Smooth muscle cell (in vitro differentiated cells): ENCODE results near the gene CDC42EP5. TPM values are rescaled to one million over a fixed set of nuclear protein-coding genes. Genes with fewer than 3 reads are reported as not detected.
A peak's percentile ranks its signal among the peaks of the same experiment; 100 is the strongest.

Experiments used
- DNase-seq: peaks from one replicate; lab custom pipeline; 2025; ENCODE audit not compliant: unreplicated experiment; lab: John Stamatoyannopoulos, UW
- H2AFZ ChIP-seq: fragments of 200-600 bp; sonication (generic); 2 replicates; pipeline ENCODE4 v1.6.0; 2016; ENCODE audit warnings: antibody characterized with exemption, low read depth, mild to moderate bottlenecking
- H3F3A ChIP-seq: fragments of 200-600 bp; sonication (generic); 2 replicates; pipeline ENCODE4 v1.6.0; 2017; ENCODE audit warnings: antibody characterized with exemption, low read depth
- H3K27ac ChIP-seq: fragments of 200-600 bp; sonication (generic); 2 replicates; pipeline ENCODE4 v1.5.1; 2016; ENCODE audit warnings: low read depth, mild to moderate bottlenecking
- H3K27me3 ChIP-seq: fragments of 200-600 bp; sonication (generic); 2 replicates; pipeline ENCODE4 v1.6.1; 2016; ENCODE audit warnings: low read depth, mild to moderate bottlenecking
- H3K36me3 ChIP-seq: fragments of 200-600 bp; sonication (generic); 2 replicates; pipeline ENCODE4 v1.5.1; 2016; ENCODE audit warnings: low read depth
- H3K4me1 ChIP-seq: fragments of 200-600 bp; sonication (generic); 2 replicates; pipeline ENCODE4 v1.5.1; 2016; ENCODE audit warnings: low read depth
- H3K4me2 ChIP-seq: fragments of 200-600 bp; sonication (generic); 2 replicates; pipeline ENCODE4 v1.6.0; 2016; ENCODE audit warnings: mild to moderate bottlenecking
- H3K4me3 ChIP-seq: fragments of 200-600 bp; sonication (generic); 2 replicates; pipeline ENCODE4 v1.5.1; 2016; ENCODE audit warnings: mild to moderate bottlenecking
- H3K79me2 ChIP-seq: fragments of 200-600 bp; sonication (generic); 2 replicates; pipeline ENCODE4 v1.6.0; 2016; ENCODE audit warnings: low read depth, mild to moderate bottlenecking
- H3K9ac ChIP-seq: fragments of 200-600 bp; sonication (generic); 2 replicates; pipeline ENCODE4 v1.6.0; 2016; ENCODE audit warnings: low read depth
- H3K9me3 ChIP-seq: fragments of 200-600 bp; sonication (generic); replicated peaks from 2 replicates; pipeline ENCODE4 v1.5.1; 2016; ENCODE audit warnings: low read depth
- H4K20me1 ChIP-seq: fragments of 200-600 bp; sonication (generic); 2 replicates; pipeline ENCODE4 v1.6.0; 2016; ENCODE audit warnings: low read depth
- WGBS: methylation state at CpG from one replicate; pipeline ENCODE4 v1.1.7; 2016; ENCODE audit warnings: low lambda C conversion rate; 5-methylcytosine and 5-hydroxymethylcytosine counted together
- polyA plus RNA-seq: library from polyadenylated mRNA; unstranded; fragments of >200 nt; fragmentation: Nextera tagmentation; extraction: Ambion mirVana; gene quantifications from 2 replicates; pipeline ENCODE4 v1.2.1, GENCODE V29; 2016
- total RNA-seq: library from RNA; depleted of rRNA; stranded (reverse); fragments of >200 nt; gene quantifications from 2 replicates; pipeline ENCODE4 v1.2.3, GENCODE V29; 2014
- TF ChIP-seq, protein P1 (sequence below): fragments of 200-600 bp; sonication (generic); IDR thresholded peaks from 2 replicates; pipeline ENCODE4 v1.5.1; 2017; ENCODE audit warnings: borderline replicate concordance, mild to moderate bottlenecking, antibody characterized with exemption; ENCODE audit not compliant: insufficient read depth, poor library complexity, severe bottlenecking

The CDC42EP5 gene
- total and polyA plus RNA-seq, 2 experiments from 2014 or later, result 33.6 to 99.8 TPM

GRCh38 chr19:54453921-54454780, 18.9 kb downstream of the CDC42EP5 start:
- Histone ChIP-seq H3F3A (peaks cover 7% of the 10 kb centered on the region), H2AFZ (no peak overlapping the region), H3K4me1 (peaks cover 13% of the 10 kb centered on the region), H3K27me3 (no peaks in the 10 kb centered on the region), H3K79me2 (peaks cover 92% of the 10 kb centered on the region), H4K20me1 (peaks cover 99% of the 10 kb centered on the region), H3K9me3 (no peaks in the 10 kb centered on the region), H3K4me3 (no peak overlapping the region), H3K27ac (no peak overlapping the region), H3K4me2 (no peak overlapping the region), H3K9ac (no peak overlapping the region), H3K36me3 (peaks cover 11% of the 10 kb centered on the region)
- WGBS, result 96% methylated on average over 25 of the region's 31 CpGs
- TF ChIP-seq, protein P1, sequence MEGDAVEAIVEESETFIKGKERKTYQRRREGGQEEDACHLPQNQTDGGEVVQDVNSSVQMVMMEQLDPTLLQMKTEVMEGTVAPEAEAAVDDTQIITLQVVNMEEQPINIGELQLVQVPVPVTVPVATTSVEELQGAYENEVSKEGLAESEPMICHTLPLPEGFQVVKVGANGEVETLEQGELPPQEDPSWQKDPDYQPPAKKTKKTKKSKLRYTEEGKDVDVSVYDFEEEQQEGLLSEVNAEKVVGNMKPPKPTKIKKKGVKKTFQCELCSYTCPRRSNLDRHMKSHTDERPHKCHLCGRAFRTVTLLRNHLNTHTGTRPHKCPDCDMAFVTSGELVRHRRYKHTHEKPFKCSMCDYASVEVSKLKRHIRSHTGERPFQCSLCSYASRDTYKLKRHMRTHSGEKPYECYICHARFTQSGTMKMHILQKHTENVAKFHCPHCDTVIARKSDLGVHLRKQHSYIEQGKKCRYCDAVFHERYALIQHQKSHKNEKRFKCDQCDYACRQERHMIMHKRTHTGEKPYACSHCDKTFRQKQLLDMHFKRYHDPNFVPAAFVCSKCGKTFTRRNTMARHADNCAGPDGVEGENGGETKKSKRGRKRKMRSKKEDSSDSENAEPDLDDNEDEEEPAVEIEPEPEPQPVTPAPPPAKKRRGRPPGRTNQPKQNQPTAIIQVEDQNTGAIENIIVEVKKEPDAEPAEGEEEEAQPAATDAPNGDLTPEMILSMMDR, result no peak
- DNase-seq, result no peak

DNA sequence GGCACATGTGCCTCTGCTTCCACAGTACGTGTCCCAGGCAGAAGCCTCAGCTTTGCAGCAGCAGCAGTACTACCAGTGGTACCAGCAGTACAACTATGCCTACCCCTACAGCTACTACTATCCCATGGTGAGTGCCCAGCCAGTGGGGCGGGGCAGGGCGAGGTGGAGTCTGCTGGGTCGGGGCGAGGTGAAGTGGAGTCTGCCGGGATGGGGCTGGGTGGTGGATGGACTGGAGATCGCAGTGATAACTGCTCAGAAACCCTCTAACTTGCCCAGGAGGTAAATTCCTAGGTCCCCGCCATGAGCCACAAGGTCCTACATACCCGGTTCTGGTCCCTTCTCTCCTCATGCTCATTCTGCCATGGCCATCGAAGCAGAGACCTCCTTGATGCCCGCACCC, 20.5 kb downstream of the CDC42EP5 start:
- Histone ChIP-seq H3K9me3 (no peaks in the 10 kb centered on the region), H3K4me1 (peaks cover 14% of the 10 kb centered on the region), H3K9ac (no peak overlapping the region), H3K79me2 (peaks cover 88% of the 10 kb centered on the region), H3F3A (peaks cover 5% of the 10 kb centered on the region), H3K36me3 (peaks cover 11% of the 10 kb centered on the region), H3K27ac (no peak overlapping the region), H3K27me3 (no peaks in the 10 kb centered on the region), H3K4me3 (no peak overlapping the region), H4K20me1 (peaks cover 84% of the 10 kb centered on the region), H2AFZ (no peak overlapping the region), H3K4me2 (no peak overlapping the region)
- DNase-seq, result no peak
- 94% methylated on average over 11 of the region's 11 CpGs for WGBS
- TF ChIP-seq, protein P1, result no peak

DNA sequence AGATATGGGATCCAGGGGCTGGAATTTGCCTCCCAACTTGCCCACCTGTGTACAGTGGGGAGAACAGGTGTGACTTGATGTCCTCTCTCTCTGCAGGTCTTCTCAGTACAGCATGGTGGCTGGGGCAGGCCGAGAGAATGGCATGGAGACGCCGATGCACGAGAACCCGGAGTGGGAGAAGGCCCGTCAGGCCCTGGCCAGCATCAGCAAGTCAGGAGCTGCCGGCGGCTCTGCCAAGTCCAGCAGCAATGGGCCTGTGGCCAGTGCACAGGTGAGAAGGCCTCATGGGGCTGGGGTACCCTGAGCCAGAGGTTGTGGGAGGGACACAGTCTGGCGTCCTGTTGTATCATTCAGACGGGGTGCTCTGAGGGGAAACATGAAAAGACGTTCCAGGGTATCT, 21.1 kb downstream of the CDC42EP5 start:
- no peak overlapping the region for H3K4me3 ChIP-seq
- peaks cover 5% of the 10 kb centered on the region for H3K36me3 ChIP-seq
- H3K9ac ChIP-seq, result no peak overlapping the region
- WGBS, result 96% methylated on average over 11 of the region's 11 CpGs
- H3K4me1 ChIP-seq, result peaks cover 21% of the 10 kb centered on the region
- H3K79me2 ChIP-seq, result peaks cover 88% of the 10 kb centered on the region
- no peak overlapping the region for H2AFZ ChIP-seq
- H3K27ac ChIP-seq, result peak overlapping the region; percentile 99
- peaks cover 78% of the 10 kb centered on the region for H4K20me1 ChIP-seq
- no peaks in the 10 kb centered on the region for H3K9me3 ChIP-seq
- H3F3A ChIP-seq, result no peaks in the 10 kb centered on the region
- H3K27me3 ChIP-seq, result no peaks in the 10 kb centered on the region
- no peak for DNase-seq
- TF ChIP-seq, protein P1, result no peak
- no peak overlapping the region for H3K4me2 ChIP-seq
